Measurements from ENCODE around the gene KRT37.
A peak's percentile ranks its signal among the peaks of the same experiment; 100 is the strongest.
"Not testable (repeated sequence)": the region's sequence is repeated elsewhere in the genome, so short reads cannot be mapped to it uniquely, and the experiment has no call there.

Gene KRT37

DNA sequence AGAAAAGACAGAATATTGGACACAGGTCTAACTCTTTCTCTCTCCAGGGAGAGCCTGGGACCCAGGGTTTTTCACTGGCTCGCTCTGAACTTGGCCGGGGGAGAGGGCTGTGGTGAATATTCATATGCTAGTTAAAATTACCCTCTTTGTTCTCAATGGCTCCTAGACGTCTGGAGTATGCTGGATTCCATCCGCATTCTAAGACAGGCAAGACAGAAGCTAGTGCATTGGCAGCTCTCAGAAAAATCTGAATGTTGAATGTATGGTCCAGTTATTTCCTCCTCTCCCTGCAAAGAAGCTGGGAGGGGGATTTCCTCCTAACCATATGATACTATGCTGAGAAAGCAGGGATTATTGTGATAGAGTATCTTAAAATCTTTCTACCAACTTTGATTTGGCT is 36.7 kb downstream of the KRT37 start:
- no peak for TF ChIP-seq POLR2A (IDR thresholded peaks at IDR 0.05; ENCODE audit: low read depth, low read length)
- FAIRE-seq (no peak), DNase-seq (ENCODE audit: insufficient read length, low spot score) (no peak)

DNA sequence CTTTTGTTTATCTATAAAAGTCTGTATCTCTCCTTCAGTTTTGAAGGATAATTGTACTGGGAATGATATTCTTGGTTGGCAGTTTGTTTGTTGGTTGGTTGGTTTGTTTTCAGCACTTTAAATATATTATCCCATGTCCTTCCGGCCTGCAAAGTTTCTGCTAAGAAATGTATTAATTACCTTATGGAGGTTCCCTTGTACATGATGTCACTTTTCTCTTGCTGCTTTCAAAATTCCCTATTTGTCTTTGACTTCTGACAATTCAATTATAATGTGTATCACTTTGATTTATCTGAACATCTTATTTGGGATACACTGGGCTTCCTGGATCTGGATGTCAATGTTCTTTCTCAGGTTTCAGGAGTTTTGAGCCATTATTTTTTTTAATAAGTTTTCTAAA is 38.2 kb downstream of the KRT37 start:
- DNase-seq (ENCODE audit: insufficient read length, low spot score) (no peak), FAIRE-seq (no peak)
- TF ChIP-seq POLR2A (IDR thresholded peaks at IDR 0.05; ENCODE audit: low read depth, low read length): no peak

DNA sequence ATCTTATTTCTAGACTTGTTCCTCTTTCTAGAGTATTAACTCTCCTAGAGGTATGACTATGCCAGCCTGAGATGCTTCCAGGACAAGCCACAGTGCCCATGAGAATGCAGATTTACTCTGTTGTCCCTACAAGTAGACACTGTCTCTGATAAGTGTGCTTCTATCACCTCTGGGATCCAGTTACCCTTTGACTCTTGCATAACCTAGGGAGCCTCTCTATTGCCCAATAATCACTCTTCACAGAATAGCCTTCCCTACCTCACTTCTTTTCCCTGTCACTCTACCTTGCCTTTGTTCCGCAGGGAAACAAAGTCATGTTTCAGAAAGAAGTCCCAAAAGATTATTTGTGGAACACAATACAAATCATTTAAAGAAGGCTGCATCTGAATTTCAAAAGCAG is 40.7 kb downstream of the KRT37 start:
- no peak for FAIRE-seq
- no peak for TF ChIP-seq POLR2A (IDR thresholded peaks at IDR 0.05; ENCODE audit: low read depth, low read length)
- no peak for DNase-seq (ENCODE audit: insufficient read length, low spot score)

DNA sequence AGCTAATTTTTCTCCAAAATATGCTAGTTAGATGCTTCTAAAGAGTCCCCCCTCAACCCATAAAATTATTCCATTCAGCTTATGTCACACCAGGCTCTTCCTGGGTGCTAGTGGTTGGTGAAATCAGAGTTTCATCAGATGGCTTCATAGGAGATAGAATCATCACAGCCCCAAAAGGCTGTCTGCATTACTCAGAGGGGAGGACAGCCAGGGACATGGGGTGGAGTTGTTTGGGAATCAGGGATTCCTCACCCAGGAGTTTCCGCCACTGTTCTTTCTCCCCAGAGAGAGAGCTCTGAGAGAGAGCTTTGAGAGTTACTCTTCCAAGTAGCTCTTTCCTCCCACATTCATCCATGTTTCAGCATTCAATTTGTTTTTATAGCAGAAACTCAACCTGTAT is 42.0 kb downstream of the KRT37 start:
- FAIRE-seq (no peak), DNase-seq (ENCODE audit: insufficient read length, low spot score) (no peak)
- TF ChIP-seq POLR2A (IDR thresholded peaks at IDR 0.05; ENCODE audit: low read depth, low read length): no peak

DNA sequence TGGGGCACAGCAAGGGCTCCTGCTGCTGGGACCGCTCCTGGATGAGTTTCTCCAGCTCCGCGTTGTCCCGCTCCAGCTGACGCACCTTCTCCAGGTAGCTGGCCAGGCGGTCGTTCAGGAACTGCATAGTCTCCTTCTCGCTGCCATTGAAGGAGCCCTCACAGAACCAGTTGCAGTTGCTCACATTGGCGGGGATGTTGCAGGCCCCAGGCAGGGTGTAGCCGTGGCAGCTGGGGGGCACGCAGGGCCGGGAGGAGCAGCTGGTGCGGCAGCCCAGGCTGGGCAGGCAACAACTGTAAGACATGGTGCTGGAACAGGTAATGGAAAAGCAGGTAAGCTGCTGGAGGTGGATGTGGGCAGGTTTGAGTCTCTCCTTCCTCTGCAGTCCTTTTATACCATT is 42.4 kb downstream of the KRT37 start, which contains the start of gene KRT34:
Gene KRT34, minus strand, starts transcription at position 364 of the 400 bp plus-strand sequence. Its CDS starts 60 bp downstream, at position 304.
- FAIRE-seq; DNase-seq (ENCODE audit: insufficient read length, low spot score): not testable (repeated sequence)

DNA sequence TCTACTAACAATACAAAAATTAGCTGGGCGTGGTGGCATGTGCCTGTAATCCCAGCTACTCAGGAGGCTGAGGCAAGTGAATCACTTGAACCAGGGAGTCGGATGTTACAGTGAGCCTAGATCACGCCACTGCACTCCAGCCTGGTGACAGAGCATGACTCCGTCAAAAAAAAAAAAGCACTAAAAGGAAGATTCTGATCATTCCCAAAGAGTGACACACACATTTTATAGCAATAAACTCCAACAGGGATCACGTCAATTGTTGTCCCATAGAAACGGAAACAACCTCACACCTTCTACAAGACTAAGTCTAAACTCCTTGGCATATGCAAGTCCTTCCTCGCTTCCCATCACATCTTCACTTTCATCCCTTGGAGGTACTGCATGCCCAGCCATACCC is 44.3 kb downstream of the KRT37 start:
- peak; percentile 23 for FAIRE-seq
- peak; percentile 54 for DNase-seq (ENCODE audit: insufficient read length, low spot score)

DNA sequence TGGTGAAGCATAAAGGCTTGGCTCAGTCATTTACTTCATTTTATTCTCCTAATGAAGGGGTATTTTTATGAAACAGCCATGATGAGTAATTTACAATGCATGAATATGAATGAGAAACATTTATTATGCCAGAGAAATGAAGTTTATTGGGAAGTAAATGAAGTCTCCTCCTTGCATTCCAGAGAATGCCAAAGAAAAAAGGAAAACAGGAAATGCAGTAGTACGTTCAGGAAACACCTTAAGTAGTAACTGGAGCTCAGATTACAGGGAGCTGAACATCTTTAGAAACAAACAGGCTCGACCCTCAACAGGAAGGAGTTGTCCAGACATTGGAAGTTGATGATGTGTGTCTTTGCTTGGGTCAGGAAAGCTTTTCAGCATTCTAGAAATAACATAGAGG is 46.8 kb downstream of the KRT37 start:
- DNase-seq (ENCODE audit: insufficient read length, low spot score) (no peak), FAIRE-seq (no peak)
- no peak for TF ChIP-seq POLR2A (IDR thresholded peaks at IDR 0.05; ENCODE audit: low read depth, low read length)
